Endometrial microvascular endothelial cells (primary cell): ENCODE data around the gene DPEP2. TPM values are rescaled to one million over a fixed set of nuclear protein-coding genes. Genes with fewer than 3 reads are reported as not detected.
"Not testable (repeated sequence)": the region's sequence is repeated elsewhere in the genome, so short reads cannot be mapped to it uniquely, and the experiment has no call there.

Source experiments
- in situ Hi-C: cut with HindIII; loops from 2 replicates; pipeline ENCODE4 v1.10.0; 2017; ENCODE audit warnings: low sequenced_read_pairs, low pct_unique_long_range_greater_than_20kb; ENCODE audit errors: inconsistent ontology term
- total RNA-seq: library from RNA; depleted of rRNA; stranded (reverse); fragments of >200 nt; gene quantifications from one replicate; pipeline ENCODE4 v1.2.3, GENCODE V29; 2015; ENCODE audit errors: inconsistent ontology term

DPEP2 gene
- total RNA-seq, 1 donor from 2014 or later, result not detected

DNA sequence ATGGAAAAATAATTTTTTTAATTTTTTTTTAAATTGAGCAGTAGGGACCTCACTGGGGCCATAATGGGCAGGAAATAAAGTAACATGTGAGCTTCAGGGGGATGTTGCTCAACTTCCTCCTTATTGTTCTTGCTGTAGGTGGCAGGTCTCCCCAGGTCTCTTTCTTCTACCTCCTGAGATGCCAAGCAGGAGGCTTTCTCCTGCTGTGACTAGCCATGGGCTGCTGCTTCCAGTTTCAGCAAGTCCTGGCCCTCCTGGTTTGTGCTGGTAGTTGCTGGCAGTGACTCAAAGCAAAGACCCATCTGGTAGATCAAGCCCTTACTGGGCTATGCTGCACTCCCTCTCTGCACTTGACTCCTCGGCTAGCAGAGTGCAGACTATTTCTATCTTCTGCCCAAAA lies 14.2 kb upstream of the DPEP2 start:
- in situ Hi-C loops, result loop anchor here (25.0 kb wide), 1 partner anchor 126 kb away; the partner anchor contains the start of genes NRN1L and PSKH1

GRCh38 chr16:68009872-68010271 lies 10.6 kb upstream of the DPEP2 start:
- in situ Hi-C loops, result loop anchor here (25.0 kb wide), 1 partner anchor 123 kb away; the partner anchor contains the start of genes NRN1L and PSKH1

GRCh38 chr16:68009157-68009735 lies 10.0 kb upstream of the DPEP2 start:
- in situ Hi-C loops, result loop anchor here (25.0 kb wide), 1 partner anchor 122 kb away; the partner anchor contains the start of genes NRN1L and PSKH1

- in situ Hi-C loops, result loop anchor here (25.0 kb wide), 1 partner anchor 119 kb away; the partner anchor contains the start of genes NRN1L and PSKH1
These were observed 6.6 kb upstream of the DPEP2 start for GRCh38 chr16:68005786-68006286.

GRCh38 chr16:68005211-68005610 lies 5.9 kb upstream of the DPEP2 start:
- in situ Hi-C loops, result loop anchor here (25.0 kb wide), 1 partner anchor 118 kb away; the partner anchor contains the start of genes NRN1L and PSKH1

GRCh38 chr16:68003031-68003430 lies 3.7 kb upstream of the DPEP2 start:
- in situ Hi-C loops, result loop anchor here (25.0 kb wide), 1 partner anchor 116 kb away; the partner anchor contains the start of genes NRN1L and PSKH1

DNA sequence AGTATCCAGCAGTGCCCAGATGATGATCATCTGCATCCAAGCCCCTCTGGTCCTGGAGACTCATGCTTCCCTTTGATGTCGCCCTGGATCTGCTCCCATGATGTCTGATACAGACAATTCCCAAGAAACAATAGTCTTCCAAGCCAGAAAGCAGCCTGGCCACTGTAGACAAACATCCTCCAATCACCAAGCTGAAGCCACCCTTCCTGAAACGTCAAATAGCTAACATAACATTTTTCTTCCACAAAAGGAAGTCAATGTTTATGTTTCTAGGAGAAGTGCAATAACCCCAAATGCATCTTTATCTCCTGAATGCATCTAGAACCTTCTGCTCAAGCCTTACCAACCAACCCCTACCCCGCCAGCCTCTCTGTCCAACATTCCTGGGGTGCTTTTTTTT lies 1.2 kb upstream of the DPEP2 start:
- in situ Hi-C loops, result loop anchor here (25.0 kb wide), 1 partner anchor 113 kb away; the partner anchor contains the start of genes NRN1L and PSKH1

- in situ Hi-C loops, result loop anchor here (25.0 kb wide), 1 partner anchor 113 kb away; the partner anchor contains the start of genes NRN1L and PSKH1
These were observed 701 bp upstream of the DPEP2 start for GRCh38 chr16:67999985-68000384.

DNA sequence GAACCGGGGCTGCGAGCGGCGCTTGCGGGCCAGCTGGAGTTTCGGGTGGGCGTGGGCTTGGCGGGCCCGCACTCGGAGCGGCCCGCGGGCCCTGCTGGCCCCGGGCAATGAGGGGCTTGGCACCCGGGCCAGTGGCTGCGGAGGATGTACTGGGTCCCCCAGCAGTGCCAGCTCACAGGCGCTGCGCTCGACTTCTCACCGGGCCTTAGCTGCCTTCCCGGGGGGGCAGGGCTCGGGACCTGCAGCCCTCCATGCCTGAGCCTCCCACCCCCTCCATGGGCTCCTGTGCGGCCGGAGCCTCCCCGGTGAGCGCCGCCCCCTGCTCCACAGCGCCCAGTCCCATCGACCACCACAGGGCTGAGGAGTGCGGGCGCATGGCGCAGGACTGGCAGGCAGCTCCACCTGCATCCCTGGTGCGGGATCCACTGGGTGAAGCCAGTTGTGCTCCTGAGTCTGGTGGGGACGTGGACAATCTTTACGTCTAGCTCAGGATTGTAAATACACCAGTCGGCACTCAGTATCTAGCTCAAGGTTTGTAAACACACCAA lies 979 bp downstream of the DPEP2 start:
- in situ Hi-C loops, result not testable (repeated sequence)

DNA sequence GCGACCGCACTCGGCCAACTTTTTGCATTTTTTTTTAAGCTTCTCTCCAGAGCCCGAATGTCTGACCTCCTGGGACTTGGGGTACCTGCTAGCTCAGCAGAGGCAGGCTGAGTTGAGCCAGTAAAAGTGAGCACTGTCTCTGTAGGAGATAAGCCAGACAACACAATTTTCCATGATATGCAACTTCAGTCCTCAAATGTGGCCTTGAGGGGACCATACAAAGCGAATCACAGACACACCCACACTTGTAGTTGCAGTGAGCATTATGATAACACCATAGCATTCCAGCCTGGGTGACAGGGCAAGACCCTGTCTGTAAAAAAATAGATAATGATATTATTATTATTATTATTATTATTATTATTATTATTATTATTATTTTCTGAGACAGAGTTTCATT lies 2.6 kb downstream of the DPEP2 start:
- in situ Hi-C loops, result no loop called here

- in situ Hi-C loops, result no loop called here
These were observed 3.9 kb downstream of the DPEP2 start for GRCh38 chr16:67995423-67995822.

DNA sequence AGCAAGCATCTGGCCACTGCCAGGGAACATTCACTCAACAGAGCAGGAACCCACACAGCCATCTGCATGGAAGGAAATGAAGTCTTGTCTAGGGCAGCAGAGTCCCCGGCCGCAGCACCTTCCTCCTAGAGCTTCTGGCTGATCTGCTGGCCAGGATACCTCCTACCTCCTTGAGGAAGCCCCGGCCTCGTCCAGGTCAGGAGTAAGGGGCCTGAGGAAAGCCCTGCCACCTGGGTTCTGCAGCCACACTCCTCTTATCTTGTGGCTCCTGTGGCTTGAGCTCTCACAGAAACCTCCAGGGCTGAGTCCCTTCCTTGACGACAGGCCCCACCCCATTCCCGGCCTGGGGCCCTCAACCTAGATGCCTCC lies 5.3 kb downstream of the DPEP2 start:
- in situ Hi-C loops, result not testable (repeated sequence)

- in situ Hi-C loops, result no loop called here
These were observed 5.9 kb downstream of the DPEP2 start for GRCh38 chr16:67993207-67994039.

DNA sequence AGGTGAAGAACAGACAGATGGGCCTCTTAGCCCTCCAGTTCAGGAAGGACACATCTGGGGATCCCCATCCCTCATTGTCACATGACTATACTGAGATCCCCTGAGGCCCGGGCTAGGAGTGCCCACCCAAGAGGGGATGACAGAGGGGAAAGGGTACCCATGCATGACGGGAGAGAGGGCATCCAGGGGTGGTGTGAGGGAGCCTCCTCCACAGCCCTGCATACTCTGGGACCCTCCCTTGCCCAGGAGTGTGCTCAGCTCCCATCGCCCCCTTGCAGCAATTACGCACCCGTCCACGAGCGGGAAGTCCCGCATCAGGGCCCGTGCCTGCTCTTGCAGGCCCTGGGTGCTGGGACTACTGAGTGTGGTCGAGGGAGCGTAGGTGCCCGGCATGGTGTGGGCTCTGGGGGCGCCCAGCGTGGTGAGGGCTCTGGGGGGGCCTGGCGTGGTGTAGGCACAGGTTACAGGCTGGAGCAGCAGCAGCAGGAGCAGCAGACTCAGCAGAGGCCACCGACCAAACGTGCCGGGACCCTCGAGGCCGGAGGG lies 6.5 kb downstream of the DPEP2 start:
- in situ Hi-C loops, result no loop called here

DNA sequence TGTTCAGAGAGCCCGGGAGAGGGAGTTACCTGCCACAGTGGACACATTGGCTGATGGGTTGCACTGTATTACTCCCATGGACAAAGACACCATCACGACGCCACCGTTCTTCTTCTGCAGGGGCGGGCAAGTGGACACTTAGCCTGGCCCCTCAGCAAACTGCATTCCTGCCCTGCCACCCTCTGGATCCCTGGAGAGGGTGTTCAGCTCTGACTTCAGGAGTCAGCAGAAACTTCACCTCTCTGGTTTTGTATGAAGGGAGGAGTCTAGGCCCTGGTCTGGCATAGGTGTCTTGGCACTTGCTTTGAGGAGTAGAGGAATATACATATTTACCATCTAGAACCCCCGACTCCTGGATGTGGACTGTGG lies 9.3 kb downstream of the DPEP2 start:
- in situ Hi-C loops, result no loop called here

GRCh38 chr16:67989322-67990017 lies 9.8 kb downstream of the DPEP2 start:
- in situ Hi-C loops, result no loop called here

GRCh38 chr16:67988675-67989074 lies 10.6 kb downstream of the DPEP2 start:
- in situ Hi-C loops, result no loop called here

DNA sequence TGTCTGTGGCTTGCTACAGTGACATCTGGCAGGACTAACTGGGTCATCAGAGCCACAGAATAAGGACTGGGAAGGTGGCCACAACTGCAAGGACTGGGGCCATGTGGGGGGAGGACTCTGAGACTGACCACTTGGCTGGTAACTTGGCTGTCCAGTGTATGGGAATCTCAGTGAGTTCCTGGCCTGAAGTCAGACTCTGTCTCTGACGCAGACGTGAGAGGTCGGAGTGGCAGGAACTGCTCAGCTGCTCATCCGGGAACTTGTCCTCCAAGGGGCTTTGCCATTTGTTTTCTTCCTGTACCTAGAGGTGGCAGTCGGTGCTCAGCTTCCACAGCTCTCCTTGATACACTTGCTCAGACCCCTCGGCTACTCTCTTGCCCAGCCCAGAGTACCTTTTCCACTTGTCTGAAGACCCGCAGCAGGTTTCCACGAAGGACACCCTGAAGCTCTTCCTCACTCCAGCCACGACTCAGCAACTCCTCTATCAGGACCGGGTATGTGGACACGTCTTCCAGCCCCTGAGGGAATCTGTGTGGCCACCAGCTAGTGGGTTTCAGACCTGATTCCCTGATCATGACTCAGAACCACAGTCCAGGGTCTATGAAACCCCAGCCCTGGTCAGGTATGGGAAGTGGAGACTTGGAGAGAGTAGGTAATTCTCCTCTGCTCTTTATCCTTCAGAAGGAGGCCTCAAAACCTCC lies 11.7 kb downstream of the DPEP2 start:
- in situ Hi-C loops, result no loop called here
